Measurements from ENCODE around the gene TMPRSS15.

Gene TMPRSS15

DNA sequence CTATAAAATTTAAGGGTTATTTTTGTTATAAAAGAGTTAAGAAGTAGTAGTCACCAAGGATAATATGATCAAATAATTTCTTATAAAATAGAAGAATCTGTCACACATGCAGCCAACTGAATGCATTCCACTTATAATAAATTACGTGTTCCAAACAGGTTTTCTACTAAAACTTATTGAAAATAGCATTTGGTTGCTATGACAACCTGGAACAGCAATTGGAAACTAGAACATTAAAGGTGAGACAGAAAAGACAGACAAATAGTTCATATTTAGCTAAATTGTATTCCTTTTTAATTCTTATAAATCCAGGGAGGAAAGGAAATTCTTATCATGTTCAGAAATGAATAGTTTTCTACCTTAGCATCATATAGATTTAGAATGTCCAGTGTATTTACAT, 168.0 kb downstream of the TMPRSS15 start:
- DNase-seq: no peak

- no peak for DNase-seq
Measured at GRCh38 chr21:18228060-18228739, 175.4 kb downstream of the TMPRSS15 start.

DNA sequence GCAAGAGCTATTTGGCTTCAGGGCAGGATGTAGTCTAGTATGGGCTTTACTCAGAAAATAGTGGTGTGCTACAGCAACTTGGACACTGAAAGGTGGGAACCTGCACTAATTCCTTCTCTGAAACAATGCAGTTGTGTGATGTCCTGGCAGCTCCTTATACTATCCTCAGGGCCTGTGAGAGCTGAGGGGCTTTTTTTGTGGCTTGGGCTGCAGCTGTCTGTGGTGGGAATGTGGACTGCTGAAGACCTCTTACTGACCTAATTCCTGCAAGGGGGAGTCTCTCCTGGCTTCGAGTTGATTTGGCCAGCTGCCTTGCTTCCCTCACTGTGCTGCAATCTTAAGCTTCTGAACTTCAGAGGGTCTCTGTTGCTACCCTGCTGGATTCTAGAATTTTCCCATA, 181.2 kb downstream of the TMPRSS15 start:
- DNase-seq: no peak

DNA sequence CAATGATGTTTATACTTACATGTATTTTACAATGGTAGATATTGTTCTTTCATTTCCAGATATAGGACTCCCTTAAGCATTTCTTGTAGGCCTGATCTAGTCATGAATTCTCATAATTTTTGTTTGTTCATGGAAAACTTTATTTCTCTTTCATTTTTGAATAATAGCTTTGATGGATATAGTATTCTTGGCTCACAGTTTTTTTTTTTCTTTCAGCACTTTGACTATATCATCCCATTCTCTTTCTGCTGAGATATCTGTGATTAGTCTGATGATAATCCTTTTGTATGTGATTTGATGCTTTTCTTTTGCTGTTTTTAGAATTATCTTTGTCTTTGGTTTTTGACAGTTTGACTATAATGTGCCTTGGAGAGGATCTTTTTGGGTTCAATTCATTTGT, 183.1 kb downstream of the TMPRSS15 start:
- DNase-seq: no peak
